Measurements from ENCODE around the gene SIMC1. TPM values are rescaled to one million over a fixed set of nuclear protein-coding genes. Genes with fewer than 3 reads are reported as not detected.

Gene SIMC1
- polyA plus RNA-seq, 2 of the 4 experiments (the other 2 are of a cell fraction), result 9.2 to 9.5 TPM

GRCh38 chr5:176319827-176320554, 81.8 kb downstream of the SIMC1 start:
- TF ChIP-seq RAD21 (conservative IDR thresholded peaks at IDR 0.05 in 1 of 2, IDR thresholded peaks at IDR 0.05 in 1 of 2), result peak in 1 of 2 experiments; percentile 32; a peak in 1 of 5 replicates
- TF ChIP-seq JUNB (IDR thresholded peaks at IDR 0.05), result no peak
- peak; percentile 20; the same call in 1 of the 2 replicates for TF ChIP-seq ZC3H11A (IDR thresholded peaks at IDR 0.05)
- TF ChIP-seq BCL3 (IDR thresholded peaks at IDR 0.05), result no peak
- no peak for TF ChIP-seq HEYL (CRISPR knock-in tag; IDR thresholded peaks at IDR 0.05)
- peak; percentile 10; the same call in 1 of the 3 replicates for TF ChIP-seq CTCF (IDR thresholded peaks at IDR 0.05)
- Histone ChIP-seq H3K27ac (no peak overlapping the region), H3K4me3 (no peak overlapping the region), H3K4me2 (no peak overlapping the region), H3K4me1 (peaks cover 10% of the 10 kb centered on the region; the same call in 2 of the 3 replicates), H3K9me3 (no peaks in the 10 kb centered on the region)
- ATAC-seq, result peak in 1 of 2 experiments; percentile 48; a peak in 1 of 6 replicates
- FAIRE-seq, result no peak
- 89% methylated on average over 9 of the region's 9 CpGs for WGBS (ENCODE audit: missing lambda C conversion rate)
- peak; percentile 7 to 37 for DNase-seq (ENCODE audit: low read depth in 1 of 2, low spot score in 1 of 2)
- ChIA-PET CTCF (interaction anchor here (0.6 to 1.8 kb wide), 3 partner anchors 10 to 28 kb away, joined by 3 to 8 read pairs (median 3); no protein-coding TSS in a partner anchor), POLR2A (interaction anchor here (0.6 kb wide), 1 partner anchor 41 kb away, joined by 3 read pairs; no protein-coding TSS in a partner anchor)

- TF ChIP-seq EHMT2 (IDR thresholded peaks at IDR 0.05; ENCODE audit: low read depth) (no peak), JUNB (IDR thresholded peaks at IDR 0.05) (no peak), ZNF302 (CRISPR knock-in tag; IDR thresholded peaks at IDR 0.05) (no peak), MAX (IDR thresholded peaks at IDR 0.05) (no peak), EHF (CRISPR knock-in tag; IDR thresholded peaks at IDR 0.05) (no peak), RNF2 (IDR thresholded peaks at IDR 0.05; ENCODE audit: borderline replicate concordance, low read depth) (no peak)
- H3K4me3 ChIP-seq, result no peak overlapping the region
- CTCF ChIA-PET, result interaction anchor here (0.8 to 1.8 kb wide), 2 partner anchors 16 to 27 kb away, joined by 3 to 8 read pairs; no protein-coding TSS in a partner anchor
Observed at GRCh38 chr5:176320577-176320976, 82.4 kb downstream of the SIMC1 start.

GRCh38 chr5:176334031-176334770, 96.0 kb downstream of the SIMC1 start:
- Histone ChIP-seq H3K4me3 (no peak overlapping the region), H3K4me2 (no peak overlapping the region), H3K27ac (no peak overlapping the region), H3K4me1 (no peaks in the 10 kb centered on the region), H3K9me3 (peaks cover 5% of the 10 kb centered on the region; the same call in 1 of the 3 replicates)
- POLR2A ChIA-PET, result no interaction called here
- CTCF ChIA-PET, result no interaction called here
- no peak for FAIRE-seq
- TF ChIP-seq RAD21 (conservative IDR thresholded peaks at IDR 0.05 in 1 of 2, IDR thresholded peaks at IDR 0.05 in 1 of 2) (no peak), BHLHE40 (IDR thresholded peaks at IDR 0.05; ENCODE audit: low read depth, low read length) (no peak), ZC3H11A (IDR thresholded peaks at IDR 0.05) (no peak), CHD4 (IDR thresholded peaks at IDR 0.05; ENCODE audit: borderline replicate concordance) (no peak), ZFP36 (IDR thresholded peaks at IDR 0.05; ENCODE audit: borderline replicate concordance, partially characterized antibody) (no peak), MYC (IDR thresholded peaks at IDR 0.05; ENCODE audit: borderline replicate concordance, low read length) (no peak), GATA3 (IDR thresholded peaks at IDR 0.05; ENCODE audit: borderline replicate concordance) (no peak)
- ATAC-seq, result no peak
- DNase-seq (ENCODE audit: low read depth in 1 of 2, low spot score in 1 of 2), result no peak

More at GRCh38 chr5:176320577-176320976, 82.4 kb downstream of the SIMC1 start:
- FAIRE-seq (no peak), DNase-seq (ENCODE audit: low read depth in 1 of 2, low spot score in 1 of 2) (no peak), ATAC-seq (no peak)
- peaks cover 10% of the 10 kb centered on the region; the same call in 2 of the 3 replicates for H3K4me1 ChIP-seq
- H3K27ac ChIP-seq, result no peak overlapping the region
- 97% methylated on average over 3 of the region's 3 CpGs for WGBS (ENCODE audit: missing lambda C conversion rate)
- no peak overlapping the region for H3K4me2 ChIP-seq
- no peaks in the 10 kb centered on the region for H3K9me3 ChIP-seq
- POLR2A ChIA-PET, result interaction anchor here (0.6 kb wide), 1 partner anchor 41 kb away, joined by 3 read pairs; no protein-coding TSS in a partner anchor
